Measurements from ENCODE around the gene SYT1. TPM values are rescaled to one million over a fixed set of nuclear protein-coding genes. Genes with fewer than 3 reads are reported as not detected.

Gene SYT1
- total and polyA plus RNA-seq, 3 experiments from 2014 or later, result not detected

DNA sequence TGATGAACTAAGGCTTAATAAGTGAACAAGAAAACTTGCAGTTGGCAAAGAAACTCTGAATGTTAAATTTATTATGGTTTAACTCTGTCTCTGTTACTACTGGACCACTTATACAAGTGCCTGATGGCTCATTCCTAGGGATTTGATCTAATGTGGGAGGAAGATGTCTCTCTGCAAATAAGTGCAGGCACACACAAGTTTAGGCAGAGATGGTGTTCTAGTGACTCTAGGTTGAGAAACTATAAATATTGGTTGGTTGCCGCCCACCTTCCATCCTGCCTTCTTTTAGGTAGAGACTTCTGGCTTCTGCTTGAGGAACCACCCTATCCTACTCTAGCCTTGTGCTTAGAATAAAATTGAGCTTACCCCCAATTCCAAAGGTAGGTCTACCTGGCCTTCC, 570.0 kb downstream of the SYT1 start:
- H3K9me3 Mint-ChIP-seq, result peaks cover 0 to 2% (median 0%) of the 10 kb centered on the region in 5 donors
- H3K4me1 ChIP-seq (ENCODE audit: insufficient read depth, low read length), result no peaks in the 10 kb centered on the region
- H3K4me1 Mint-ChIP-seq, result no peaks in the 10 kb centered on the region
- ChIA-PET POLR2A (no interaction called here), CTCF (no interaction called here)
- H3K27me3 Mint-ChIP-seq, result no peaks in the 10 kb centered on the region
- H3K27me3 ChIP-seq (ENCODE audit: insufficient read depth, low read length, poor library complexity, severe bottlenecking), result no peaks in the 10 kb centered on the region
- no peaks in the 10 kb centered on the region for H3K36me3 Mint-ChIP-seq
- H3K36me3 ChIP-seq (ENCODE audit: insufficient read depth, low read length), result no peaks in the 10 kb centered on the region
- no peak overlapping the region for H3K27ac Mint-ChIP-seq
- no peak overlapping the region for H3K27ac ChIP-seq (ENCODE audit: low read depth, low read length)
- no peaks in the 10 kb centered on the region for H3K9me3 ChIP-seq (ENCODE audit: low read length)
- DNase-seq, result no peak
- H3K4me3 Mint-ChIP-seq, result no peak overlapping the region
- H3K4me3 ChIP-seq (ENCODE audit: low read length), result no peak overlapping the region

DNA sequence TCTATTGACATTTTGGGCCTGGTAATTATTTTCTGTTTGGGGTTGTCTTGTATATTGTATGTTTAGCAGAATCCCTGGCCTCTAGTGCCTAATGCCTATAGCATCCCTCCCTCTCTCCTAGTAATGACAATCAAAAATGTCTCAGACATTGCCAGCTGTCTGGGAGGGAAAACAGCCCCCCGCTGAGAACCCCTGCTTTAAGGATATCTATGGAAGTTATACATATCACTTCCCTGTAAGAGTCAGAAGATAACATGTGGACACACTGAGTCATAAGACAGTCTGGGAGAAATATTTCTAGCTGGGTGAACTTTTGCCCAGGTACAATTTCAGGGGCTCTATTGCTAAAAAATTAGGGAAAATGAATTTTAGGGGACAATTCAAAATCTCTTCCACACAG, 571.2 kb downstream of the SYT1 start:
- no peaks in the 10 kb centered on the region for H3K9me3 ChIP-seq (ENCODE audit: low read length)
- CTCF ChIA-PET, result interaction anchor here (1.4 kb wide), 1 partner anchor 20 kb away, joined by 3 read pairs; no protein-coding TSS in a partner anchor

DNA sequence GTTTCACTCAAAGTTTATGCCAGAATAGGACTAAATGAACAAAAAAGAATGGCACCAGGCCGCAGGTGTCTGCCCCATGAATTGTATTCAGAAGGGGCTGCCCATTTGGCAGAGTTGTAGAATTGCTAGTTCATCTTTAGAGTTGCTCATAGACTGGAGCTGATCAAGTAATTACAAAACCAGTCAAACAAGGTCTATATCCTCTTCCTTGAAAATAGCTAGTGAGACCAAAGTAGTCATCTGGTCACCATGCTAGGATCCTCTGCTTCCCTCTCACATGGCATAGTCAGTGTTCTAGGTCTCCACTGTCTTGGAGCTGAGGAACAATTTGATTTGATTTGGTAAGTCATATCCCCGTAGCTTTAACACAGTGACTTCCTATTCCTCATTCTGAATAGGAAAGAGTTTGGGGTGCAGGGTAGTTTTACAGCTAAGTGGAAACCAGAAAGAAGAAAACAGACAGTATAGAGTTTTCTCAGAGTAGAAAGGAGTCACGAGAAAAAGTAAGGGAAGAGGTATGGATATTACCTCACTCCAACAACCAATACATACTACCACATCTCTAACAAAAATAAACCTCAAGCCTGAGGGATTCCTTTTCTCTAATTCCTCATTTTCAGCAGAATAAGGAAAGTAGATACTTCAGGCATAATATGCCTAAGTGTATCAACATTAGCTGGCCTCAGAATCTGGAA, 574.1 kb downstream of the SYT1 start:
- H3K4me1 ChIP-seq (ENCODE audit: insufficient read depth, low read length), result no peaks in the 10 kb centered on the region
- no peak overlapping the region for H3K27ac ChIP-seq (ENCODE audit: low read depth, low read length)
- Mint-ChIP-seq H3K27ac (no peak overlapping the region), H3K36me3 (no peaks in the 10 kb centered on the region), H3K4me3 (no peak overlapping the region), H3K27me3 (no peaks in the 10 kb centered on the region), H3K4me1 (no peaks in the 10 kb centered on the region), H3K9me3 (peaks cover 0 to 3% (median 0%) of the 10 kb centered on the region in 5 donors)
- no peaks in the 10 kb centered on the region for H3K27me3 ChIP-seq (ENCODE audit: insufficient read depth, low read length, poor library complexity, severe bottlenecking)
- H3K4me3 ChIP-seq (ENCODE audit: low read length), result no peak overlapping the region
- no peaks in the 10 kb centered on the region for H3K36me3 ChIP-seq (ENCODE audit: insufficient read depth, low read length)
- ChIA-PET POLR2A (no interaction called here), CTCF (no interaction called here)
- no peaks in the 10 kb centered on the region for H3K9me3 ChIP-seq (ENCODE audit: low read length)
- DNase-seq, result no peak

More for the DNA sequence above, 571.2 kb downstream of the SYT1 start:
- no peaks in the 10 kb centered on the region for H3K4me1 Mint-ChIP-seq
- H3K36me3 Mint-ChIP-seq, result no peaks in the 10 kb centered on the region
- Histone ChIP-seq H3K36me3 (ENCODE audit: insufficient read depth, low read length) (no peaks in the 10 kb centered on the region), H3K27me3 (ENCODE audit: insufficient read depth, low read length, poor library complexity, severe bottlenecking) (no peaks in the 10 kb centered on the region), H3K4me1 (ENCODE audit: insufficient read depth, low read length) (no peaks in the 10 kb centered on the region), H3K27ac (ENCODE audit: low read depth, low read length) (no peak overlapping the region), H3K4me3 (ENCODE audit: low read length) (no peak overlapping the region)
- DNase-seq, result no peak
- no peak overlapping the region for H3K27ac Mint-ChIP-seq
- POLR2A ChIA-PET, result no interaction called here
- H3K9me3 Mint-ChIP-seq, result peaks cover 0 to 2% (median 0%) of the 10 kb centered on the region in 5 donors
- H3K27me3 Mint-ChIP-seq, result no peaks in the 10 kb centered on the region
- H3K4me3 Mint-ChIP-seq, result no peak overlapping the region

DNA sequence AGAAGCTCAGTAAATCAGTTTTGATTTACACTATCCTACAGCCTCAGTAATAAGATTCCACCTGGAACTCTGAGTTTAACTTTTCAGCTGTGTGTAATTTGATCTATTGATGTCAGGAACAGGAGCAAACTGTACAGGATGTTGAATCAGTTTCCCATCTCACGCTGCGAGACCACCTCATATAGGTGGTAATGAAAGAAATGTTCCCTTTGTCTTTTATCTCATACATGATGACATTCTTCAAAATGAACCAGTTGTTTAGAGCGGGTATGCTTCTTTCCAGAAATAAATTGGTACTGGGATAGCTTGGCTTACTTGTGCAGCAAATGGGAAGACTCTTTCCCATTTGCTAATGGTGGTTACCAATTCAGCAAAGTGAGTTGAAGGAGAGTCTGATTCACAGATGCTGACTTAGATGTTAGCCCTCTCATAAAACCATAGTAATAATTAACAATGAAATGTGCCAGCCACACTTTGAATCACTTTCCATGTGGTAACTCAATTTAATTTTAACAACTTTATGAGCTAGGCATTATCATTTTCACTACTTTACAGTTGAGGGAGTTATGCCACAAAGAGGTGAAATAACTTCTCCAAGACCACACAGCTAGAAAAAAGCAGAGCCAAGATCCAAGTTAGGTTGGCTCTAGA, 574.7 kb downstream of the SYT1 start:
- H3K4me3 ChIP-seq (ENCODE audit: low read length), result no peak overlapping the region
- Mint-ChIP-seq H3K9me3 (peaks cover 0 to 8% (median 0%) of the 10 kb centered on the region in 5 donors), H3K27ac (no peak overlapping the region), H3K27me3 (no peaks in the 10 kb centered on the region), H3K4me3 (no peak overlapping the region), H3K4me1 (no peaks in the 10 kb centered on the region), H3K36me3 (no peaks in the 10 kb centered on the region)
- CTCF ChIA-PET, result no interaction called here
- H3K27me3 ChIP-seq (ENCODE audit: insufficient read depth, low read length, poor library complexity, severe bottlenecking), result no peaks in the 10 kb centered on the region
- POLR2A ChIA-PET, result no interaction called here
- no peak overlapping the region for H3K27ac ChIP-seq (ENCODE audit: low read depth, low read length)
- DNase-seq, result no peak
- H3K36me3 ChIP-seq (ENCODE audit: insufficient read depth, low read length), result no peaks in the 10 kb centered on the region
- H3K4me1 ChIP-seq (ENCODE audit: insufficient read depth, low read length), result no peaks in the 10 kb centered on the region
- H3K9me3 ChIP-seq (ENCODE audit: low read length), result no peaks in the 10 kb centered on the region

DNA sequence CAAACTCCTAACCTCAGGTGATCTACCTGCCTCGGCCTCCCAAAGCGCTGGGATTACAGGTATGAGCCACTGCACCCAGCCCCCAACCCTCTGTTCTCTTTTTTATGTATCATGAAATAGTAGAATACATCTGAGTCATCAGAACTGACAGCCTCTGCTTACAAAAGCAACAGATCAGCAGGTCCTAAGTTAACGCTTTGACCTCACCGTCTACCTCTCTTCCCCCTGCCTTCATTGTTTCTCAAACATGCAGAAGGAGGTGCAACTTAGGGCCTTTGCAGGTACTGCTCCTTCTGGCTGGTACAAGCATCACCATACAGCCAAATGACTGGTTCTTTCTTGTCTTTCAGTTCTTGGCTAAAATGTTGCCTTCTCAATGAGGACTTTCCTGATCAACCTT, 577.0 kb downstream of the SYT1 start:
- H3K36me3 Mint-ChIP-seq, result no peaks in the 10 kb centered on the region
- DNase-seq, result no peak
- Histone ChIP-seq H3K4me3 (ENCODE audit: low read length) (no peak overlapping the region), H3K27ac (ENCODE audit: low read depth, low read length) (no peak overlapping the region), H3K27me3 (ENCODE audit: insufficient read depth, low read length, poor library complexity, severe bottlenecking) (no peaks in the 10 kb centered on the region), H3K36me3 (ENCODE audit: insufficient read depth, low read length) (no peaks in the 10 kb centered on the region), H3K4me1 (ENCODE audit: insufficient read depth, low read length) (no peaks in the 10 kb centered on the region), H3K9me3 (ENCODE audit: low read length) (no peaks in the 10 kb centered on the region)
- ChIA-PET POLR2A (no interaction called here), CTCF (no interaction called here)
- no peaks in the 10 kb centered on the region for H3K27me3 Mint-ChIP-seq
- peaks cover 0 to 8% (median 0%) of the 10 kb centered on the region in 5 donors for H3K9me3 Mint-ChIP-seq
- no peak overlapping the region for H3K4me3 Mint-ChIP-seq
- H3K4me1 Mint-ChIP-seq, result no peaks in the 10 kb centered on the region
- H3K27ac Mint-ChIP-seq, result no peak overlapping the region

DNA sequence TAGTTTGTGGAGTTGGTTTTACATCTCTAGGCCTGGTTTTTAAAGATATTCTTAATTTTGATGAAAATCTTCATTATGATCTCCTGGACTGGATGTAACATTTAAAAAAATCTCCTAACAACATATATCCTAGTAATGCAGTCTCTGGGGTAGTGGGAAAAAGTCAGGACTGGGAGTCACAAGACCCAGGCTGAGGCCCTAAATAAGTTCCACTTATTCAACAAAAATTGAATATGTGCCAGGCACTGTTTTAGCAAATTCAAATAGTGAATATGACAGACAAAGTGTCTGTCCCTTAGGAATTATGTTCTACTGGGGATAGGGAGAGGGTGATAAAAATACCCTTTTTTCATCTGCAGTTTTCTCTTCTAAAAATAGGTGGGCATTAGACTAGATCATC, 577.8 kb downstream of the SYT1 start:
- no peaks in the 10 kb centered on the region for H3K36me3 ChIP-seq (ENCODE audit: insufficient read depth, low read length)
- H3K4me1 Mint-ChIP-seq, result no peaks in the 10 kb centered on the region
- H3K27me3 Mint-ChIP-seq, result no peaks in the 10 kb centered on the region
- H3K27ac ChIP-seq (ENCODE audit: low read depth, low read length), result no peak overlapping the region
- peaks cover 0 to 8% (median 0%) of the 10 kb centered on the region in 5 donors for H3K9me3 Mint-ChIP-seq
- H3K27ac Mint-ChIP-seq, result no peak overlapping the region
- no peaks in the 10 kb centered on the region for H3K4me1 ChIP-seq (ENCODE audit: insufficient read depth, low read length)
- ChIA-PET POLR2A (no interaction called here), CTCF (no interaction called here)
- no peak overlapping the region for H3K4me3 Mint-ChIP-seq
- H3K27me3 ChIP-seq (ENCODE audit: insufficient read depth, low read length, poor library complexity, severe bottlenecking), result no peaks in the 10 kb centered on the region
- H3K36me3 Mint-ChIP-seq, result no peaks in the 10 kb centered on the region
- H3K4me3 ChIP-seq (ENCODE audit: low read length), result no peak overlapping the region
- DNase-seq, result no peak
- H3K9me3 ChIP-seq (ENCODE audit: low read length), result no peaks in the 10 kb centered on the region

DNA sequence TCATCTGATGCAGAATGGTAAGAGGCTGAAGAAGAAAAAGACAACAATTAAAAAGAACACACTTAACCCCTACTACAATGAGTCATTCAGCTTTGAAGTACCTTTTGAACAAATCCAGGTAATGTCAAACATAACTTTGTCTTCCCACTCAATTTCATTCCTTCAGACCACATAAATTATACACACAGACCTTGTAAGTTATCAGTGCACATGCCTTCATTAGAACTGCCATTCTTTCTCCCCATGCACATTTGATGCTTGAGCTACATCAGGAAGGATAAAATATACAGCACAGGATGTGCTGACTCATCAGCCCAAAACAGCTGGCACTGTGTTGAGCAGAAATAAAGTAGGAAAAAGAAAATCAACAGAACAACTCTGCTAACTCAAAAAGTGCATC, 579.5 kb downstream of the SYT1 start:
- Mint-ChIP-seq H3K27me3 (peaks cover 0 to 3% of the 10 kb centered on the region in 2 donors), H3K27ac (no peak overlapping the region), H3K4me3 (no peak overlapping the region), H3K36me3 (no peaks in the 10 kb centered on the region), H3K9me3 (peaks cover 0 to 8% (median 0%) of the 10 kb centered on the region in 5 donors), H3K4me1 (no peaks in the 10 kb centered on the region)
- ChIA-PET CTCF (no interaction called here), POLR2A (no interaction called here)
- Histone ChIP-seq H3K36me3 (ENCODE audit: insufficient read depth, low read length) (no peaks in the 10 kb centered on the region), H3K4me1 (ENCODE audit: insufficient read depth, low read length) (no peaks in the 10 kb centered on the region), H3K9me3 (ENCODE audit: low read length) (no peaks in the 10 kb centered on the region), H3K4me3 (ENCODE audit: low read length) (no peak overlapping the region), H3K27me3 (ENCODE audit: insufficient read depth, low read length, poor library complexity, severe bottlenecking) (no peaks in the 10 kb centered on the region), H3K27ac (ENCODE audit: low read depth, low read length) (no peak overlapping the region)
- DNase-seq, result no peak

DNA sequence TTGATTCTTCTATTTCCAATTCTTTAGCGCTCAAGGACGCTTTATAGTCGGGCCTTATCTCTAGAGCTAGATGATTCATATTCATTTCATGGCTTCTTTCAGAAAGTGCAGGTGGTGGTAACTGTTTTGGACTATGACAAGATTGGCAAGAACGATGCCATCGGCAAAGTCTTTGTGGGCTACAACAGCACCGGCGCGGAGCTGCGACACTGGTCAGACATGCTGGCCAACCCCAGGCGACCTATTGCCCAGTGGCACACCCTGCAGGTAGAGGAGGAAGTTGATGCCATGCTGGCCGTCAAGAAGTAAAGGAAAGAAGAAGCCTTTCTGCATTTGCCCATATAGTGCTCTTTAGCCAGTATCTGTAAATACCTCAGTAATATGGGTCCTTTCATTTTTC, 584.2 kb downstream of the SYT1 start:
- no peak for DNase-seq
- H3K4me3 Mint-ChIP-seq, result no peak overlapping the region
- H3K4me1 Mint-ChIP-seq, result no peaks in the 10 kb centered on the region
- Histone ChIP-seq H3K36me3 (ENCODE audit: insufficient read depth, low read length) (no peaks in the 10 kb centered on the region), H3K9me3 (ENCODE audit: low read length) (no peaks in the 10 kb centered on the region), H3K27me3 (ENCODE audit: insufficient read depth, low read length, poor library complexity, severe bottlenecking) (no peaks in the 10 kb centered on the region), H3K4me1 (ENCODE audit: insufficient read depth, low read length) (no peaks in the 10 kb centered on the region), H3K27ac (ENCODE audit: low read depth, low read length) (no peak overlapping the region), H3K4me3 (ENCODE audit: low read length) (no peak overlapping the region)
- H3K27ac Mint-ChIP-seq, result no peak overlapping the region
- H3K9me3 Mint-ChIP-seq, result peaks cover 0 to 4% (median 0%) of the 10 kb centered on the region in 5 donors
- H3K36me3 Mint-ChIP-seq, result no peaks in the 10 kb centered on the region
- ChIA-PET CTCF (no interaction called here), POLR2A (no interaction called here)
- H3K27me3 Mint-ChIP-seq, result peaks cover 0 to 3% of the 10 kb centered on the region in 2 donors
